Endodermal cell (in vitro differentiated cells): Measurements from ENCODE around the gene JARID2. TPM values are rescaled to one million over a fixed set of nuclear protein-coding genes. Genes with fewer than 3 reads are reported as not detected.

Experiments used
- DNase-seq: peaks from one replicate; pipeline ENCODE4 v3.0.0-alpha.2; 2017
- H3K27ac ChIP-seq: 2 replicates; pipeline ENCODE4 v1.5.1; 2013; ENCODE audit warnings: mild to moderate bottlenecking, low read depth, low read length, moderate library complexity
- H3K27me3 ChIP-seq: 2 replicates; pipeline ENCODE4 v1.6.1; 2013; ENCODE audit warnings: mild to moderate bottlenecking, low read length, moderate library complexity; ENCODE audit not compliant: insufficient read depth, control insufficient read depth, poor library complexity, severe bottlenecking
- H3K36me3 ChIP-seq: 2 replicates; pipeline ENCODE4 v1.7.0; 2013; ENCODE audit warnings: mild to moderate bottlenecking, low read length, moderate library complexity; ENCODE audit not compliant: control insufficient read depth, insufficient read depth
- H3K4me1 ChIP-seq: one replicate; pipeline ENCODE4 v1.7.0; 2013; ENCODE audit warnings: low read length; ENCODE audit not compliant: control insufficient read depth, insufficient read depth
- H3K4me3 ChIP-seq: 2 replicates; pipeline ENCODE4 v1.5.1; 2013; ENCODE audit warnings: mild to moderate bottlenecking, low read length, moderate library complexity
- H3K9ac ChIP-seq: 2 replicates; pipeline ENCODE4 v1.6.1; 2013; ENCODE audit warnings: mild to moderate bottlenecking, low read length, moderate library complexity; ENCODE audit not compliant: poor library complexity, severe bottlenecking; ENCODE audit errors: extremely low read depth
- H3K9me3 ChIP-seq: 2 replicates; pipeline ENCODE4 v1.6.1; 2013; ENCODE audit warnings: mild to moderate bottlenecking, low read length, moderate library complexity; ENCODE audit not compliant: control insufficient read depth
- H3K27ac Mint-ChIP-seq: 2 replicates; pipeline ENCODE4 v1.8.0; 2020; ENCODE audit warnings: mixed read lengths
- H3K27me3 Mint-ChIP-seq: 2 replicates; pipeline ENCODE4 v1.8.0; 2021; ENCODE audit warnings: mild to moderate bottlenecking, mixed read lengths; ENCODE audit not compliant: insufficient read depth
- H3K36me3 Mint-ChIP-seq: 2 replicates; pipeline ENCODE4 v1.8.0; 2020; ENCODE audit warnings: low read depth, mixed read lengths
- H3K4me1 Mint-ChIP-seq: 2 replicates; pipeline ENCODE4 v1.8.0; 2020; ENCODE audit warnings: mixed read lengths
- H3K4me3 Mint-ChIP-seq: 2 replicates; pipeline ENCODE4 v1.8.0; 2020; ENCODE audit warnings: mild to moderate bottlenecking, moderate library complexity, mixed read lengths
- H3K9me3 Mint-ChIP-seq: 2 replicates; pipeline ENCODE4 v1.8.0; 2020; ENCODE audit warnings: mild to moderate bottlenecking, mixed read lengths
- WGBS, 2 experiments: methylation state at CpG; one replicate each; pipeline versions ENCODE4 v1.1.5 to v1.1.7; 2013; ENCODE audit warnings: missing lambda C conversion rate in 2 of 2, mixed read lengths in 1 of 2; ENCODE audit not compliant: insufficient coverage in 1 of 2, insufficient read length in 1 of 2; 5-methylcytosine and 5-hydroxymethylcytosine counted together
- total RNA-seq, 2 donors: library from RNA; stranded (reverse); fragmentation: NEBNext Ultra II Directional in 1 of 2; extraction: Animal tissue kit (Norgen Biotek cat#: 25700) in 1 of 2; gene quantifications; 2 replicates in 1 of 2; 3 replicates in 1 of 2; pipeline ENCODE4 v1.2.1, GENCODE V29; 2021
- TF ChIP-seq, protein P1 (sequence below): fragments of 200-600 bp; sonication (generic); conservative IDR thresholded peaks from 2 replicates; pipeline ENCODE4 v1.5.0; 2021; ENCODE audit warnings: antibody characterized with exemption, mild to moderate bottlenecking

The JARID2 gene
- total RNA-seq, 2 donors from 2014 or later = 42.5 to 77.0 TPM

DNA sequence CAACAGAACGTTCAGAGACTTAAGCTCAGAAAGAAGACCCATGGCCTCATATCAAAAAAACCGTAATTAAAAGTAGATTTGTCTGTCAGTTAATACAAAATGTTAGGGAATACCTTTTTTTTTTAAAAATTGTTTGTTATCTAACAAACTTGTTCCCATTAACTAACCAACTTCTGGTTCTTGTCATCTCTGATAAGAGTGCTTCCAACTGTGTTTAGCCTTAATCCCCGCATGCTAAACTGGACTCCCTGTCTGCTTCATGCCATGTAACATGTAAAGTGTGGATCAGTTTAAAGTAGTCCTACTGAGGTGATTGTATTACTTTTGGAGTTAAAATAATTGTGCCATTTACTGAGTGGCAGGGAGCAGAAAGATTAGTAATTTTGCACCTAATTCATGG lies 6.3 kb downstream of the JARID2 start:
- H3K27me3 Mint-ChIP-seq = no peaks in the 10 kb centered on the region
- H3K36me3 Mint-ChIP-seq = peaks cover 1% of the 10 kb centered on the region
- Histone ChIP-seq H3K27me3 (no peaks in the 10 kb centered on the region), H3K4me1 (peaks cover 12% of the 10 kb centered on the region), H3K9ac (no peak overlapping the region), H3K27ac (no peak overlapping the region), H3K4me3 (no peak overlapping the region), H3K9me3 (no peaks in the 10 kb centered on the region), H3K36me3 (no peaks in the 10 kb centered on the region)
- no peak for DNase-seq
- H3K4me1 Mint-ChIP-seq = peaks cover 66% of the 10 kb centered on the region
- no peak overlapping the region for H3K27ac Mint-ChIP-seq
- WGBS, 2 experiments = 57% methylated on average over 3 of the region's 3 CpGs; no CpG with 5 or more reads in 1 of the 2 experiments
- no peak overlapping the region for H3K4me3 Mint-ChIP-seq
- no peaks in the 10 kb centered on the region for H3K9me3 Mint-ChIP-seq
- TF ChIP-seq, protein P1, sequence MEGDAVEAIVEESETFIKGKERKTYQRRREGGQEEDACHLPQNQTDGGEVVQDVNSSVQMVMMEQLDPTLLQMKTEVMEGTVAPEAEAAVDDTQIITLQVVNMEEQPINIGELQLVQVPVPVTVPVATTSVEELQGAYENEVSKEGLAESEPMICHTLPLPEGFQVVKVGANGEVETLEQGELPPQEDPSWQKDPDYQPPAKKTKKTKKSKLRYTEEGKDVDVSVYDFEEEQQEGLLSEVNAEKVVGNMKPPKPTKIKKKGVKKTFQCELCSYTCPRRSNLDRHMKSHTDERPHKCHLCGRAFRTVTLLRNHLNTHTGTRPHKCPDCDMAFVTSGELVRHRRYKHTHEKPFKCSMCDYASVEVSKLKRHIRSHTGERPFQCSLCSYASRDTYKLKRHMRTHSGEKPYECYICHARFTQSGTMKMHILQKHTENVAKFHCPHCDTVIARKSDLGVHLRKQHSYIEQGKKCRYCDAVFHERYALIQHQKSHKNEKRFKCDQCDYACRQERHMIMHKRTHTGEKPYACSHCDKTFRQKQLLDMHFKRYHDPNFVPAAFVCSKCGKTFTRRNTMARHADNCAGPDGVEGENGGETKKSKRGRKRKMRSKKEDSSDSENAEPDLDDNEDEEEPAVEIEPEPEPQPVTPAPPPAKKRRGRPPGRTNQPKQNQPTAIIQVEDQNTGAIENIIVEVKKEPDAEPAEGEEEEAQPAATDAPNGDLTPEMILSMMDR = no peak

DNA sequence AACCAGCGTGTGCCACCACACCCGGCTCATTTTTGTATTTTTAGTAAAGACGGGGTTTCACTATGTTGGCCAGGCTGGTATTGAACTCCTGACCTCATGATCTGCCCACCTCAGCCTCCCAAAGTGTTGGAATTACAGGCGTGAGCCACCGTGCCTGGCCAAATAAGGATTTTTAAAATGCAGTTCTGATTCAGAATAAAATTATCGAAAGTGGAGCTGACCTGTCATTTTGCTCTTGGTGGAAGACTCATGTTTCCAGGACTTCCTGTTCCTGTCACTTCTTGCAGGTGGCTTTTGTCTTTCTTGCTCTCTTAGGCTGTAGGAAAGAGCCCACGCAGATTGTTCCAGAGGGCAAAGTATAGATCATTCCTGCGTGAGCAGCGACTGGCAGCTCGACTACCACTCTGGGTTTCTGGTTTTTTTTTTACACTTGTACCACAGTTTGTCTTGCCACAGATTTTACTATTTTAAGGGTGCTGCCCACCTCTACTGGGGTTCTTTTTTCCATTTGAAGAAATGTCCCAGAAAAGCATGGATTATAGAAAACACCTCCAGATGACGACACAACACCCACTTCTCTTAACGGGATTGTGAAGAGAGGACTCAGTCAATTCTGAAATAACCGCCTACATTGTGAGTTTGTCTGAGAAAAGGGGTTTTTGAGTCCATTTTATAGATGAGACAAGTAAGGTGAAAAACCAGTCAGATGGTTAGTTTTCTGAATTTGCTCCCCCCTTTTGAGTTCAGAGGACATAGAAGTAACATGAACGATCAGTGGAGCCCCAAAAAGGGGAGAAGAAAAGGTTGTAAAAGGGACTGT lies 7.5 kb downstream of the JARID2 start:
- Histone ChIP-seq H3K27me3 (no peaks in the 10 kb centered on the region), H3K36me3 (peaks cover 3% of the 10 kb centered on the region), H3K27ac (no peak overlapping the region), H3K9ac (no peak overlapping the region), H3K9me3 (no peaks in the 10 kb centered on the region), H3K4me1 (peaks cover 16% of the 10 kb centered on the region), H3K4me3 (no peak overlapping the region)
- H3K4me1 Mint-ChIP-seq = peaks cover 76% of the 10 kb centered on the region
- peak overlapping the region; percentile 3 for H3K27ac Mint-ChIP-seq
- no peak overlapping the region for H3K4me3 Mint-ChIP-seq
- H3K27me3 Mint-ChIP-seq = no peaks in the 10 kb centered on the region
- peaks cover 5% of the 10 kb centered on the region for H3K36me3 Mint-ChIP-seq
- DNase-seq = no peak
- no peaks in the 10 kb centered on the region for H3K9me3 Mint-ChIP-seq
- TF ChIP-seq, protein P1 = no peak
- WGBS, 2 experiments = 87 to 91% methylated on average over 10 to 14 of the region's 14 CpGs

DNA sequence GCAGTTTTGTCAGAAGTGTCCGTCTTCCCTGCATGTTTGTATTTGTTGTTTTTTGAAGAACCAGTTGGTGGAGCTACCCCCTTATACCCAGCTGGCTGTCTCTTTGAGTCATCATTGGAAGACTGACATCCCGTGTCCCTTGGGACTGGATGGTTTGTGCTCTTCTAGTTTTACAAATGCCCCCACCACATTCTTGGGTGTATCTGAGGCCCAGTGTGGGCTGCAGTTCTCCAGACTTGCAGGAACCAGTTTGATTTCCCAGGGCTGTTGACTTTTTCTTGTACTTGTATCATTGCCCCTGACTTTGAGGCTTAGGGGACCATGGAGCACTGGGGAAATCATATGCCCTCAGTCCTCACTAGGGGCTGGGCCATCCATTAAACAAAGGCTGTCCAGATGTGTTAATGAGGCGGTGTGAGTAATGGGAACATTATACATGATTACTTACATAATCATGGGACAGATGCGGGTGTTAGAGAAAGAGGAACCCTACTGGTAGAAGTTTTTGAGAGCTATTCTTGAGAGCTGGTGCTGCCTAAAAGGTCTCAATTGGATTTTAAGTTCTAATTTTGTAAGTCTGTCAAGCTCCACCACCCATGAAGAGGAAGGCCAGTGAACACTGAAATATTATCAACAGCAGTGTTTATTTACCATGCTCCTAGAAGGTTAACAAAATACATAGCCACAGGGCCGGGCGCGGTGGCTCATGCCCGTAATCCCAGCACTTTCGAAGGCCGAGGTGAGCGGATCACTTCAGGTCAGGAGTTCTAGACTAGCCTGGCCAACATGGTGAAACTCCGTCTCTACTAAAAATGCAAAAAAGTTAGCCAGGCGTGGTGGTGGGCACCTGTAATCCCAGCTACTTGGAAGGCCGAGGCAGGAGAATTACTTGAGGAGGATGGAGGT lies 8.5 kb downstream of the JARID2 start:
- H3K4me3 ChIP-seq = no peak overlapping the region
- H3K27ac ChIP-seq = no peak overlapping the region
- H3K27me3 ChIP-seq = no peaks in the 10 kb centered on the region
- H3K27me3 Mint-ChIP-seq = no peaks in the 10 kb centered on the region
- peak; percentile 68 for DNase-seq
- no peak overlapping the region for H3K4me3 Mint-ChIP-seq
- H3K4me1 Mint-ChIP-seq = peaks cover 78% of the 10 kb centered on the region
- peaks cover 3% of the 10 kb centered on the region for H3K36me3 ChIP-seq
- H3K9me3 Mint-ChIP-seq = no peaks in the 10 kb centered on the region
- WGBS, 2 experiments = 77 to 89% methylated on average over 10 to 14 of the region's 14 CpGs
- TF ChIP-seq, protein P1 = peak; percentile 61
- no peaks in the 10 kb centered on the region for H3K9me3 ChIP-seq
- H3K4me1 ChIP-seq = peaks cover 16% of the 10 kb centered on the region
- H3K27ac Mint-ChIP-seq = peak overlapping the region; percentile 3
- peaks cover 5% of the 10 kb centered on the region for H3K36me3 Mint-ChIP-seq
- no peak overlapping the region for H3K9ac ChIP-seq
